ENCODE data around the gene USPL1.

USPL1 gene

DNA sequence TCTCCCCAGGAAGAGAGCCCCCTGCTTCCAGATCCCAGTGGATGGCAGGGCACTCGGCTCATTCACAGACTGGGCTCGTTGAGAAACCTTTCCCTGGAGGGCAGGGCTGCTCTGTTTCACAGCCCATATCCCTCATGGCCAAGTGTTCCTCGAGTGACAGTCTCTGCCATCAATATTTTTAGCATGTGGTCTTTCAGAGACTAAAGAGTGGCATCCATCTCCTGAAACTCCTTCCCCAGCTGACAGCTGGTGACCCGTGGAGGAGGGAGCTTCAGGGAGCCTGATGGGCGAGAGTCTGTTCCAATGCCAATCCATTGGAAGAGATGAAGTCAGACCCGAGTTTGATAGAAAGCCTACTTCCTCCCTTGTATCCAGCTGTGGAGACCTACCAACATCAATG, 86.9 kb downstream of the USPL1 start:
- no peak overlapping the region for H3K9ac ChIP-seq (ENCODE audit: low read length)
- no peaks in the 10 kb centered on the region for H3K9me3 ChIP-seq (ENCODE audit: insufficient read depth, low read length)
- no peaks in the 10 kb centered on the region for H3K27me3 ChIP-seq (ENCODE audit: low read length)
- no peaks in the 10 kb centered on the region for H3K79me2 ChIP-seq (ENCODE audit: insufficient read depth, low read length)
- H3K9me2 ChIP-seq (replicated peaks; ENCODE audit: insufficient read depth, low read length): no peaks in the 10 kb centered on the region
- H3K36me3 ChIP-seq (ENCODE audit: low read length): no peaks in the 10 kb centered on the region
- H3K27ac ChIP-seq (ENCODE audit: low read depth, low read length): no peak overlapping the region
- H2AFZ ChIP-seq (ENCODE audit: low read depth, low read length, severe bottlenecking): no peak overlapping the region
- H3K4me3 ChIP-seq (ENCODE audit: insufficient read depth, low read length, poor library complexity, severe bottlenecking): no peak overlapping the region
- TF ChIP-seq EZH2phosphoT487 (conservative IDR thresholded peaks at IDR 0.05; ENCODE audit: low read length): no peak
- TF ChIP-seq, protein P1, sequence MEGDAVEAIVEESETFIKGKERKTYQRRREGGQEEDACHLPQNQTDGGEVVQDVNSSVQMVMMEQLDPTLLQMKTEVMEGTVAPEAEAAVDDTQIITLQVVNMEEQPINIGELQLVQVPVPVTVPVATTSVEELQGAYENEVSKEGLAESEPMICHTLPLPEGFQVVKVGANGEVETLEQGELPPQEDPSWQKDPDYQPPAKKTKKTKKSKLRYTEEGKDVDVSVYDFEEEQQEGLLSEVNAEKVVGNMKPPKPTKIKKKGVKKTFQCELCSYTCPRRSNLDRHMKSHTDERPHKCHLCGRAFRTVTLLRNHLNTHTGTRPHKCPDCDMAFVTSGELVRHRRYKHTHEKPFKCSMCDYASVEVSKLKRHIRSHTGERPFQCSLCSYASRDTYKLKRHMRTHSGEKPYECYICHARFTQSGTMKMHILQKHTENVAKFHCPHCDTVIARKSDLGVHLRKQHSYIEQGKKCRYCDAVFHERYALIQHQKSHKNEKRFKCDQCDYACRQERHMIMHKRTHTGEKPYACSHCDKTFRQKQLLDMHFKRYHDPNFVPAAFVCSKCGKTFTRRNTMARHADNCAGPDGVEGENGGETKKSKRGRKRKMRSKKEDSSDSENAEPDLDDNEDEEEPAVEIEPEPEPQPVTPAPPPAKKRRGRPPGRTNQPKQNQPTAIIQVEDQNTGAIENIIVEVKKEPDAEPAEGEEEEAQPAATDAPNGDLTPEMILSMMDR (IDR thresholded peaks at IDR 0.05; ENCODE audit: insufficient read depth, low read length, poor library complexity, severe bottlenecking): no peak
- H3F3A ChIP-seq (ENCODE audit: insufficient read depth): no peaks in the 10 kb centered on the region
- no peaks in the 10 kb centered on the region for H4K20me1 ChIP-seq (ENCODE audit: low read depth, low read length)
- no peak overlapping the region for H3K4me2 ChIP-seq (ENCODE audit: low read depth, low read length, poor library complexity, severe bottlenecking)

DNA sequence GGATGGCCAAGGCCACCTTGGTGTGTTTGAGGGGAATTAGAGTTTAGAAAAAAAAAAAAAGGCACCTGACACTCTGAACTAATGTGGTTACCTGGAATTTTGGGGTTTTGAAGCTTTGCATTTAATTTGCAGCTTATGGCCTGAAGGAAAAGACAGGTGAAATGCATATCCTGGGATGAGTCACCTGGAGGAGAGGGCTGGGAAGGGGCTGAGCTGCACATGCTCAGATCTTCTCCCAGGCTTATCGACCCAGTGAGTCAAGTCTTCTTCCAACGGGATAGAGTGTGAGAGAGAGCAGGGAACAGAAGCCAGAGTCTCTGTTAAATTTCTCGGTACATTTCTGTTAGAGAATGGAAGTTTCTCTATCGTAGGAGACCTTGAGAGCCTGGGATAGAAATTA, 88.0 kb downstream of the USPL1 start:
- Histone ChIP-seq H3K36me3 (ENCODE audit: low read length) (no peaks in the 10 kb centered on the region), H3K27ac (ENCODE audit: low read depth, low read length) (no peak overlapping the region), H2AFZ (ENCODE audit: low read depth, low read length, severe bottlenecking) (no peak overlapping the region), H3K4me2 (ENCODE audit: low read depth, low read length, poor library complexity, severe bottlenecking) (no peak overlapping the region), H3K79me2 (ENCODE audit: insufficient read depth, low read length) (no peaks in the 10 kb centered on the region), H3K9me3 (ENCODE audit: insufficient read depth, low read length) (no peaks in the 10 kb centered on the region), H3K27me3 (ENCODE audit: low read length) (no peaks in the 10 kb centered on the region), H3K9me2 (replicated peaks; ENCODE audit: insufficient read depth, low read length) (no peaks in the 10 kb centered on the region), H4K20me1 (ENCODE audit: low read depth, low read length) (no peaks in the 10 kb centered on the region), H3K9ac (ENCODE audit: low read length) (no peak overlapping the region), H3F3A (ENCODE audit: insufficient read depth) (no peaks in the 10 kb centered on the region), H3K4me3 (ENCODE audit: insufficient read depth, low read length, poor library complexity, severe bottlenecking) (no peak overlapping the region)
- TF ChIP-seq, protein P1 (IDR thresholded peaks at IDR 0.05; ENCODE audit: insufficient read depth, low read length, poor library complexity, severe bottlenecking): no peak
- TF ChIP-seq EZH2phosphoT487 (conservative IDR thresholded peaks at IDR 0.05; ENCODE audit: low read length): no peak

DNA sequence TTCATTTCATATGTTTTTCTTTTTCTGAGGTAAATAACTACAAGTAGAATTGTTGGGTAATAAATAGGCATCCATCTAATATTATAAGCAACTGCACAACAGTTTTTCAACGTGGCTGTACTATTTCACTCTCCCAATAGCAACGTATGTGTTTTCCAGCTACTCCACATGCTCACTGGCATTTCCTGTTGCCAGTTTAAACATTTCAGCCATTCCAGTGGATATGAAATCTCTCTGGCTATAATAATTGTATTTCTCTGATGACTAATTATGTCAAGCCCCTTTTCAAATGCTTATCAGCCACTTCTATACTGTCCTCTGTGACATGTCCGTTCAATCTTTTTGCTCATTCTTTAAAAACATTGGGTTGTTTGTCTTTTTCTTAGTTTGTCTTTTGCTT, 90.8 kb downstream of the USPL1 start:
- no peak overlapping the region for H3K4me3 ChIP-seq (ENCODE audit: insufficient read depth, low read length, poor library complexity, severe bottlenecking)
- H4K20me1 ChIP-seq (ENCODE audit: low read depth, low read length): no peaks in the 10 kb centered on the region
- no peak overlapping the region for H3K27ac ChIP-seq (ENCODE audit: low read depth, low read length)
- TF ChIP-seq EZH2phosphoT487 (conservative IDR thresholded peaks at IDR 0.05; ENCODE audit: low read length): no peak
- TF ChIP-seq, protein P1 (IDR thresholded peaks at IDR 0.05; ENCODE audit: insufficient read depth, low read length, poor library complexity, severe bottlenecking): no peak
- no peaks in the 10 kb centered on the region for H3K9me2 ChIP-seq (replicated peaks; ENCODE audit: insufficient read depth, low read length)
- no peaks in the 10 kb centered on the region for H3K79me2 ChIP-seq (ENCODE audit: insufficient read depth, low read length)
- H3K36me3 ChIP-seq (ENCODE audit: low read length): no peaks in the 10 kb centered on the region
- no peak overlapping the region for H2AFZ ChIP-seq (ENCODE audit: low read depth, low read length, severe bottlenecking)
- H3K4me2 ChIP-seq (ENCODE audit: low read depth, low read length, poor library complexity, severe bottlenecking): no peak overlapping the region
- no peaks in the 10 kb centered on the region for H3K9me3 ChIP-seq (ENCODE audit: insufficient read depth, low read length)
- H3K9ac ChIP-seq (ENCODE audit: low read length): no peak overlapping the region
- no peaks in the 10 kb centered on the region for H3F3A ChIP-seq (ENCODE audit: insufficient read depth)
- H3K27me3 ChIP-seq (ENCODE audit: low read length): no peaks in the 10 kb centered on the region

All from SU-DHL-6 (cell line).